H1 (cell line): ENCODE measurements around the gene KIR3DL2. TPM values are rescaled to one million over a fixed set of nuclear protein-coding genes. Genes with fewer than 3 reads are reported as not detected.
"Not testable (repeated sequence)": the region's sequence is repeated elsewhere in the genome, so short reads cannot be mapped to it uniquely, and the experiment has no call there.

Source experiments
- CTCF ChIA-PET: fragments of 300-600 bp; sonication (Branson Sonifier 250); formaldehyde crosslinking; loops from one replicate; lab custom pipeline; 2021; ENCODE audit not compliant: partially characterized antibody; lab: Charles Lee
- POLR2A ChIA-PET: fragments of 300-600 bp; sonication (Branson Sonifier 250); formaldehyde crosslinking; loops from one replicate; lab custom pipeline; 2021; ENCODE audit warnings: inconsistent platforms; ENCODE audit not compliant: partially characterized antibody; lab: Charles Lee
- DNase-seq, 2 experiments: peaks; one replicate each; pipeline versions ENCODE4 v3.0.0 to v3.0.0-alpha.2; 2010 to 2022; ENCODE audit warnings: low spot score in 2 of 2, low read depth in 1 of 2, mixed read lengths in 1 of 2
- FAIRE-seq: peaks from 2 replicates; lab custom pipeline; 2011; peaks lifted over from hg19 to GRCh38; lab: Jason Lieb, UNC
- H2AFZ ChIP-seq: 2 replicates; pipeline ENCODE4 v1.8.1; 2012; ENCODE audit warnings: low read length, inconsistent platforms
- H2AK5ac ChIP-seq: 2 replicates; pipeline ENCODE4 v1.6.1; 2013; ENCODE audit warnings: low read depth, low read length
- H2BK120ac ChIP-seq: replicated peaks from 2 replicates; pipeline ENCODE3; 2013; ENCODE audit warnings: low read depth, low read length, inconsistent platforms
- H2BK12ac ChIP-seq: 2 replicates; pipeline ENCODE4 v1.6.1; 2013; ENCODE audit warnings: low read depth, low read length
- H2BK15ac ChIP-seq: 2 replicates; pipeline ENCODE4 v1.6.1; 2013; ENCODE audit warnings: low read length
- H2BK20ac ChIP-seq: 2 replicates; pipeline ENCODE4 v1.6.1; 2013; ENCODE audit warnings: low read length
- H2BK5ac ChIP-seq: 2 replicates; pipeline ENCODE4 v1.6.1; 2013; ENCODE audit warnings: low read depth, low read length
- H3K14ac ChIP-seq: 2 replicates; pipeline ENCODE4 v1.6.1; 2013; ENCODE audit warnings: inconsistent platforms; ENCODE audit not compliant: insufficient read length
- H3K18ac ChIP-seq: 2 replicates; pipeline ENCODE4 v1.6.1; 2013; ENCODE audit warnings: low read length; ENCODE audit errors: extremely low read depth
- H3K23ac ChIP-seq: 2 replicates; pipeline ENCODE4 v1.6.1; 2013; ENCODE audit warnings: inconsistent platforms; ENCODE audit not compliant: insufficient read length
- H3K23me2 ChIP-seq: 2 replicates; pipeline ENCODE4 v1.6.1; 2013; ENCODE audit warnings: low read depth, low read length
- H3K27ac ChIP-seq: 2 replicates; pipeline ENCODE4 v1.6.1; 2011; ENCODE audit warnings: low read depth, low read length, inconsistent platforms
- H3K27me3 ChIP-seq, 4 experiments: replicated peaks in 1 of 4; 1 replicate in 1 of 4; 2 replicates in 3 of 4; pipeline versions ENCODE4 v1.6.1 to v1.8.1; 2011 to 2013; ENCODE audit warnings: low read length in 3 of 4, mild to moderate bottlenecking in 3 of 4, inconsistent platforms in 2 of 4, mixed read lengths in 2 of 4, moderate library complexity in 1 of 4; ENCODE audit not compliant: control insufficient read depth in 3 of 4, insufficient read depth in 3 of 4; ENCODE audit errors: extremely low read depth in 1 of 4
- H3K36me3 ChIP-seq, 4 experiments: 2 replicates each; pipeline versions ENCODE4 v1.6.1 to v1.8.1; 2011 to 2013; ENCODE audit warnings: mild to moderate bottlenecking in 4 of 4, low read length in 3 of 4, moderate library complexity in 2 of 4, control low read depth in 1 of 4, inconsistent platforms in 1 of 4; ENCODE audit not compliant: insufficient read depth in 4 of 4, control insufficient read depth in 2 of 4
- H3K4ac ChIP-seq: replicated peaks from 2 replicates; pipeline ENCODE3; 2013; ENCODE audit warnings: low read length, low read depth, mixed read lengths, inconsistent platforms; ENCODE audit not compliant: insufficient read length
- H3K4me1 ChIP-seq, 4 experiments: replicated peaks in 1 of 4; 1 replicate in 1 of 4; 2 replicates in 3 of 4; pipeline versions ENCODE4 v1.6.1 to v1.8.1; 2011 to 2013; ENCODE audit warnings: low read length in 3 of 4, inconsistent platforms in 2 of 4, mixed read lengths in 1 of 4; ENCODE audit not compliant: insufficient read depth in 4 of 4, control insufficient read depth in 3 of 4
- H3K4me2 ChIP-seq, 2 experiments: 2 replicates each; pipeline versions ENCODE4 v1.6.1 to v1.8.1; 2011 to 2013; ENCODE audit warnings: low read depth in 2 of 2, low read length in 2 of 2, control low read depth in 1 of 2, inconsistent platforms in 1 of 2, mild to moderate bottlenecking in 1 of 2; ENCODE audit not compliant: insufficient read depth in 1 of 2
- H3K4me3 ChIP-seq, 4 experiments: fragments of 200-600, 300-600 bp in 1 of 4; sonication (generic), shearing (Covaris generic), sonication (Bioruptor Twin) in 1 of 4; 2 replicates each; pipeline versions ENCODE4 v1.5.1 to v1.8.1; 2011 to 2016; ENCODE audit warnings: low read length in 4 of 4, low read depth in 3 of 4, control low read depth in 2 of 4, inconsistent platforms in 2 of 4, mild to moderate bottlenecking in 2 of 4, mixed read lengths in 1 of 4, moderate library complexity in 1 of 4; ENCODE audit not compliant: insufficient read depth in 2 of 4; ENCODE audit errors: extremely low read depth in 1 of 4
- H3K56ac ChIP-seq: replicated peaks from 2 replicates; pipeline ENCODE3; 2013; ENCODE audit warnings: low read depth, mild to moderate bottlenecking, mixed read lengths, low read length, inconsistent platforms; ENCODE audit not compliant: insufficient read length
- H3K79me1 ChIP-seq: 2 replicates; pipeline ENCODE4 v1.6.1; 2013; ENCODE audit warnings: low read depth, low read length, control low read depth
- H3K79me2 ChIP-seq, 2 experiments: 2 replicates each; pipeline versions ENCODE4 v1.6.1 to v1.8.1; 2012 to 2013; ENCODE audit warnings: low read length in 2 of 2, mild to moderate bottlenecking in 2 of 2, inconsistent platforms in 1 of 2; ENCODE audit not compliant: insufficient read depth in 2 of 2, control insufficient read depth in 1 of 2
- H3K9ac ChIP-seq, 4 experiments: replicated peaks in 1 of 4; 1 replicate in 1 of 4; 2 replicates in 3 of 4; pipeline versions ENCODE4 v1.6.1 to v1.8.1; 2011 to 2013; ENCODE audit warnings: low read depth in 3 of 4, low read length in 3 of 4, control low read depth in 2 of 4, mild to moderate bottlenecking in 2 of 4, moderate library complexity in 2 of 4, inconsistent platforms in 1 of 4; ENCODE audit errors: extremely low read depth in 1 of 4
- H3K9me3 ChIP-seq, 2 experiments: 2 replicates each; pipeline versions ENCODE4 v1.6.1 to v1.8.1; 2012 to 2013; ENCODE audit warnings: mild to moderate bottlenecking in 2 of 2, moderate library complexity in 2 of 2, control low read depth in 1 of 2, inconsistent platforms in 1 of 2, low read depth in 1 of 2, low read length in 1 of 2, mixed read lengths in 1 of 2; ENCODE audit not compliant: insufficient read depth in 2 of 2
- H4K20me1 ChIP-seq, 2 experiments: replicated peaks in 1 of 2; 2 replicates each; pipeline versions ENCODE3 to v1.8.1; 2011 to 2013; ENCODE audit warnings: inconsistent platforms in 2 of 2, low read length in 2 of 2, mild to moderate bottlenecking in 1 of 2; ENCODE audit not compliant: insufficient read depth in 2 of 2, control insufficient read depth in 1 of 2
- H4K5ac ChIP-seq: 2 replicates; pipeline ENCODE4 v1.6.1; 2013; ENCODE audit warnings: low read length, low read depth, mixed read lengths, inconsistent platforms; ENCODE audit not compliant: insufficient read length
- H4K8ac ChIP-seq: 2 replicates; pipeline ENCODE4 v1.8.0; 2013; ENCODE audit warnings: mild to moderate bottlenecking, moderate library complexity, low read length, inconsistent platforms; ENCODE audit not compliant: insufficient read depth; ENCODE audit errors: extremely low read depth
- H4K91ac ChIP-seq: replicated peaks from 2 replicates; pipeline ENCODE3; 2013; ENCODE audit warnings: low read length, mixed read lengths, inconsistent platforms; ENCODE audit not compliant: insufficient read length
- BCL11A ChIP-seq, 2 experiments: IDR thresholded peaks; one replicate each; pipeline ENCODE4 v1.6.1; 2011; ENCODE audit warnings: low read depth in 2 of 2, low read length in 2 of 2, mild to moderate bottlenecking in 2 of 2
- CEBPB ChIP-seq: IDR thresholded peaks from 2 replicates; pipeline ENCODE4 v1.6.1; 2012; ENCODE audit warnings: low read depth, low read length
- CREB1 ChIP-seq: IDR thresholded peaks from 2 replicates; pipeline ENCODE4 v1.6.1; 2012; ENCODE audit warnings: inconsistent platforms
- WGBS, 2 experiments: shearing (Covaris generic) in 1 of 2; methylation state at CpG; one replicate each; pipeline versions ENCODE4 v1.1.6 to v1.1.7; 2013 to 2015; ENCODE audit warnings: low lambda C conversion rate in 2 of 2, mixed read lengths in 2 of 2, inconsistent platforms in 1 of 2, low coverage in 1 of 2, missing lambda C conversion rate in 1 of 2; ENCODE audit not compliant: insufficient replicate concordance in 2 of 2, insufficient coverage in 1 of 2, insufficient read length in 1 of 2; ENCODE audit errors: extremely low coverage in 1 of 2, missing lambda C conversion rate in 1 of 2; 5-methylcytosine and 5-hydroxymethylcytosine counted together
- polyA plus RNA-seq, 7 experiments: library from polyadenylated mRNA; depleted of rRNA in 3 of 7; stranded (reverse) in 5 of 7; unstranded in 2 of 7; fragments of >200 nt in 5 of 7; fragments of 200-250 nt in 2 of 7; gene quantifications; 1 replicate in 5 of 7; 2 replicates in 1 of 7; 4 replicates in 1 of 7; pipeline versions ENCODE4 v1.2.1 to v1.2.3, GENCODE V29; 2011 to 2013; ENCODE audit warnings: missing spikeins in 2 of 7, mixed read lengths in 2 of 7
- small RNA-seq: library from polyadenylated mRNA; stranded (forward); fragments of <200 nt; extraction: miRNeasy Mini kit (QIAGEN cat#:217004); gene quantifications from one replicate; pipeline ENCODE3, GENCODE V24; 2013; ENCODE audit not compliant: insufficient read depth
- total RNA-seq: library from RNA; stranded (reverse); fragmentation: NEBNext Ultra II Directional; extraction: Animal tissue kit (Norgen Biotek cat#: 25700); gene quantifications from 2 replicates; pipeline ENCODE4 v1.2.1, GENCODE V29; 2021

Gene KIR3DL2
- total and polyA plus RNA-seq, 2 of the 8 experiments (the other 6 are each of a cell fraction or from before 2014, with no cell fraction given), result not detected

DNA sequence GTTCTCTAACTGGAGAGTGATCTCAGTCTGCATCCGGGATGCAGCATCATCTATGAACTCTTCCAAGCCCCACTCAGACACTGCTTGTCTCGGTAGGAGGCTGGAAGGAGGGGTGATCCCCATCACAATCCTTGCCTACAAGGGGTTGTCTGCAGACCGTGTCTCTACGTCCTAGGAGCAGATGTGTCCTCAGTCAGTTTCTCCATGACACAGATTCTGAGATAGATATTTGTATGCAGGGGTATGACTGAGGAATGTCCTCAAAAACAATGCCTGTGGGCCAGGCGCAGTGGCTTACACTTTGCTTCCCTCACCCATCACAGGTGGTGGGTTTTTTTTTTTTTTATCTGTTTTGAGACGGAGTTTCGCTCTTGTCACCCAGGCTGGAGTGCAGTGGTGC is 56.6 kb downstream of the KIR3DL2 start (continued):
- TF ChIP-seq BCL11A (IDR thresholded peaks at IDR 0.05; ENCODE audit: low read depth in 2 of 2, low read length in 2 of 2) (no peak), CREB1 (no peak), CEBPB (no peak)

DNA sequence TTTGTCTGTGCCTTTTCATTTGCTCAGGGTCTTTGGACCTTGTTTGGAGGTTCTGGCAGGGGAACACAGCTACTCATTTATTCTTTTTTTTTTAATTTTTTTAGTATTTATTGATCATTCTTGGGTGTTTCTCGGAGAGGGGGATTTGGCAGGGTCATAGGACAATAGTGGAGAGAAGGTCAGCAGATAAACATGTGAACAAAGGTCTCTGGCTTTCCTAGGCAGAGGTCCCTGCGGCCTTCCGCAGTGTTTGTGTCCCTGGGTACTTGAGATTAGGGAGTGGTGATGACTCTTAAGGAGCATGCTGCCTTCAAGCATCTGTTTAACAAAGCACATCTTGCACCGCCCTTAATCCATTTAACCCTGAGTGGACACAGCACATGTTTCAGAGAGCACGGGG is 57.7 kb downstream of the KIR3DL2 start:
- CTCF ChIA-PET, H3K56ac ChIP-seq, H3K14ac ChIP-seq, H3K27me3 ChIP-seq, H4K5ac ChIP-seq, DNase-seq, H3K4me1 ChIP-seq, H4K8ac ChIP-seq, H3K79me1 ChIP-seq, H3K23ac ChIP-seq, H3K18ac ChIP-seq, H4K20me1 ChIP-seq, H3K9ac ChIP-seq, H2BK15ac ChIP-seq, H4K91ac ChIP-seq, H3K36me3 ChIP-seq, H3K4me3 ChIP-seq, H2AFZ ChIP-seq, H2BK120ac ChIP-seq, H2BK20ac ChIP-seq, H2BK12ac ChIP-seq, H3K4ac ChIP-seq, POLR2A ChIA-PET, H2BK5ac ChIP-seq, FAIRE-seq, H3K79me2 ChIP-seq, H3K27ac ChIP-seq, H3K4me2 ChIP-seq, H2AK5ac ChIP-seq, H3K23me2 ChIP-seq, H3K9me3 ChIP-seq: not testable (repeated sequence)
- WGBS, 2 experiments, result 96% methylated on average over 2 of the region's 5 CpGs; no CpG with 5 or more reads in 1 of the 2 experiments

Small RNAs within 50 kb of the gene (small RNA-seq; reads per million reads assigned to genes)
- gene RNU6-222P, result not detected

Other genes starting within 250 kb of the KIR3DL2 start
- not detected in 2 replicates for gene LILRB1, start 220.0 kb upstream of the KIR3DL2 start, total RNA-seq
- not detected in 2 replicates for gene LILRB1, start 220.0 kb upstream of the KIR3DL2 start, polyA plus RNA-seq (2011; rRNA removed)
- not detected in 2 replicates for gene LILRB4, start 187.5 kb upstream of the KIR3DL2 start, total RNA-seq
- gene LILRB4, start 187.5 kb upstream of the KIR3DL2 start, polyA plus RNA-seq (2011; rRNA removed), result not detected in 2 replicates
- not detected in 2 replicates for gene KIR3DL3, start 126.0 kb upstream of the KIR3DL2 start, total RNA-seq
- gene KIR3DL3, start 126.0 kb upstream of the KIR3DL2 start, polyA plus RNA-seq (2011; rRNA removed), result not detected in 2 replicates
- not detected in 2 replicates for gene KIR2DL3, start 111.9 kb upstream of the KIR3DL2 start, total RNA-seq
- not detected in 2 replicates for gene KIR2DL3, start 111.9 kb upstream of the KIR3DL2 start, polyA plus RNA-seq (2011; rRNA removed)
- not detected in 2 replicates for gene KIR2DL1, start 80.7 kb upstream of the KIR3DL2 start, total RNA-seq
- not detected in 2 replicates for gene KIR2DL1, start 80.7 kb upstream of the KIR3DL2 start, polyA plus RNA-seq (2011; rRNA removed)
- not detected in 2 replicates for gene KIR2DL4, start 46.8 kb upstream of the KIR3DL2 start, total RNA-seq
- gene KIR2DL4, start 46.8 kb upstream of the KIR3DL2 start, polyA plus RNA-seq (2011; rRNA removed), result not detected in 2 replicates
- not detected in 2 replicates for gene KIR3DL1, start 34.0 kb upstream of the KIR3DL2 start, total RNA-seq
- gene KIR3DL1, start 34.0 kb upstream of the KIR3DL2 start, polyA plus RNA-seq (2011; rRNA removed), result not detected in 2 replicates
- not detected in 2 replicates for gene KIR2DS4, start 17.8 kb upstream of the KIR3DL2 start, total RNA-seq
- gene KIR2DS4, start 17.8 kb upstream of the KIR3DL2 start, polyA plus RNA-seq (2011; rRNA removed), result not detected in 2 replicates
- not detected in 2 replicates for gene FCAR, start 23.8 kb downstream of the KIR3DL2 start, total RNA-seq
- not detected in 2 replicates for gene FCAR, start 23.8 kb downstream of the KIR3DL2 start, polyA plus RNA-seq (2011; rRNA removed)
- 4.6 and 5.1 TPM in 2 replicates for gene NCR1, start 55.7 kb downstream of the KIR3DL2 start, total RNA-seq
- 1.5 and 2.3 TPM in 2 replicates for gene NCR1, start 55.7 kb downstream of the KIR3DL2 start, polyA plus RNA-seq (2011; rRNA removed)
- 0.91 and 0.96 TPM in 2 replicates for gene NLRP7, start 97.1 kb downstream of the KIR3DL2 start, total RNA-seq
- 0.75 and 1.2 TPM in 2 replicates for gene NLRP7, start 97.1 kb downstream of the KIR3DL2 start, polyA plus RNA-seq (2011; rRNA removed)
- 2.5 TPM in 2 replicates for gene NLRP2, start 115.9 kb downstream of the KIR3DL2 start, total RNA-seq
- 0.62 and 0.71 TPM in 2 replicates for gene NLRP2, start 115.9 kb downstream of the KIR3DL2 start, polyA plus RNA-seq (2011; rRNA removed)
- 0.26 TPM in 1 of 2 replicates, not detected in the other for gene GP6, start 187.8 kb downstream of the KIR3DL2 start, total RNA-seq
- gene GP6, start 187.8 kb downstream of the KIR3DL2 start, polyA plus RNA-seq (2011; rRNA removed), result 0.18 and 0.42 TPM in 2 replicates
- gene RDH13, start 212.7 kb downstream of the KIR3DL2 start, total RNA-seq, result 29.4 and 31.5 TPM in 2 replicates
- gene RDH13, start 212.7 kb downstream of the KIR3DL2 start, polyA plus RNA-seq (2011; rRNA removed), result 15.9 and 20.5 TPM in 2 replicates
- gene EPS8L1, start 225.4 kb downstream of the KIR3DL2 start, total RNA-seq, result 30.2 and 37.0 TPM in 2 replicates
- 19.8 and 33.6 TPM in 2 replicates for gene EPS8L1, start 225.4 kb downstream of the KIR3DL2 start, polyA plus RNA-seq (2011; rRNA removed)